SK-N-SH (cell line): ENCODE measurements around the gene ABCC10. TPM values are rescaled to one million over a fixed set of nuclear protein-coding genes. Genes with fewer than 3 reads are reported as not detected.

Source experiments
- CTCF ChIA-PET: fragments of 300-600, 350-600 bp; formaldehyde crosslinking; extraction: SDS; loops from one replicate; lab custom pipeline; 2021; lab: Yijun Ruan, JAX
- POLR2A ChIA-PET: fragments of 350-600 bp; sonication (Branson Sonifier 250); formaldehyde crosslinking; extraction: SDS; loops from one replicate; lab custom pipeline; 2020; ENCODE audit warnings: antibody characterized with exemption, inconsistent platforms; lab: Yijun Ruan, JAX
- DNase-seq: peaks from one replicate; pipeline ENCODE4 v3.0.0; 2012
- H2AFZ ChIP-seq: fragments of 200-600 bp; sonication (generic); 2 replicates; pipeline ENCODE4 v1.8.1; 2016; ENCODE audit warnings: antibody characterized with exemption, mild to moderate bottlenecking, low read depth
- H3F3A ChIP-seq: fragments of 200-600 bp; sonication (generic); replicated peaks from 2 replicates; pipeline ENCODE3; 2016; ENCODE audit warnings: antibody characterized with exemption, mild to moderate bottlenecking; ENCODE audit not compliant: insufficient read depth
- H3K27ac ChIP-seq, 2 experiments: fragments of 200-500 bp in 1 of 2; fragments of 200-600 bp in 1 of 2; sonication (Bioruptor generic) in 1 of 2; sonication (generic), shearing (Covaris generic) in 1 of 2; 2 replicates each; pipeline versions ENCODE4 v1.5.1 to v1.6.1; 2014 to 2016; ENCODE audit warnings: low read depth in 2 of 2, inconsistent platforms in 1 of 2, low read length in 1 of 2, mild to moderate bottlenecking in 1 of 2, mixed read lengths in 1 of 2
- H3K27me3 ChIP-seq: fragments of 200-600 bp; sonication (generic), shearing (Covaris generic); 2 replicates; pipeline ENCODE4 v1.6.1; 2016; ENCODE audit warnings: mixed run types; ENCODE audit not compliant: insufficient read depth
- H3K36me3 ChIP-seq, 2 experiments: fragments of 200-500 bp in 1 of 2; fragments of 200-600 bp in 1 of 2; sonication (Bioruptor generic) in 1 of 2; sonication (generic) in 1 of 2; replicated peaks in 1 of 2; 2 replicates each; pipeline versions ENCODE3 to v1.5.1; 2014 to 2016; ENCODE audit warnings: low read length in 1 of 2, mild to moderate bottlenecking in 1 of 2; ENCODE audit not compliant: insufficient read depth in 2 of 2, control insufficient read depth in 1 of 2
- H3K4me1 ChIP-seq, 2 experiments: fragments of 200-500 bp in 1 of 2; fragments of 200-600 bp in 1 of 2; sonication (Bioruptor generic) in 1 of 2; sonication (generic), shearing (Covaris generic) in 1 of 2; 2 replicates each; pipeline versions ENCODE4 v1.5.1 to v1.6.1; 2014 to 2016; ENCODE audit warnings: low read depth in 1 of 2, low read length in 1 of 2, mixed run types in 1 of 2; ENCODE audit not compliant: insufficient read depth in 2 of 2, control insufficient read depth in 1 of 2
- H3K4me2 ChIP-seq: fragments of 200-600 bp; sonication (generic), shearing (Covaris generic); 2 replicates; pipeline ENCODE4 v1.6.1; 2017; ENCODE audit warnings: mixed run types
- H3K4me3 ChIP-seq, 2 experiments: fragments of 200-500 bp in 1 of 2; fragments of 200-600 bp in 1 of 2; sonication (Bioruptor generic) in 1 of 2; sonication (generic), shearing (Covaris generic) in 1 of 2; 2 replicates each; pipeline versions ENCODE4 v1.5.1 to v1.8.1; 2014 to 2016; ENCODE audit warnings: low read depth in 2 of 2, inconsistent platforms in 1 of 2, low read length in 1 of 2, mild to moderate bottlenecking in 1 of 2, mixed read lengths in 1 of 2, moderate library complexity in 1 of 2
- H3K79me2 ChIP-seq: fragments of 200-600 bp; sonication (generic); 2 replicates; pipeline ENCODE4 v1.8.1; 2017; ENCODE audit warnings: mild to moderate bottlenecking; ENCODE audit not compliant: insufficient read depth
- H3K9ac ChIP-seq: fragments of 200-600 bp; sonication (generic); 2 replicates; pipeline ENCODE4 v1.6.1; 2017; ENCODE audit warnings: mixed run types
- H3K9me2 ChIP-seq: fragments of 200-600 bp; sonication (generic); 2 replicates; pipeline ENCODE4 v1.6.1; 2017; ENCODE audit warnings: mixed run types
- H3K9me3 ChIP-seq: fragments of 200-600 bp; sonication (generic); 2 replicates; pipeline ENCODE4 v1.6.1; 2017; ENCODE audit warnings: mixed run types, mild to moderate bottlenecking, moderate library complexity
- H4K20me1 ChIP-seq: fragments of 200-600 bp; sonication (generic); 2 replicates; pipeline ENCODE4 v1.6.1; 2017; ENCODE audit warnings: mild to moderate bottlenecking, mixed run types; ENCODE audit not compliant: insufficient read depth
- ELF1 ChIP-seq: IDR thresholded peaks from 2 replicates; pipeline ENCODE4 v1.4.0; 2012
- FOXM1 ChIP-seq: IDR thresholded peaks from 2 replicates; pipeline ENCODE4 v1.4.0; 2012; ENCODE audit warnings: low read depth, mild to moderate bottlenecking
- MAX ChIP-seq: IDR thresholded peaks from 2 replicates; pipeline ENCODE4 v1.4.0; 2012; ENCODE audit warnings: low read depth
- RAD21 ChIP-seq: IDR thresholded peaks from 2 replicates; pipeline ENCODE4 v1.6.1; 2012; ENCODE audit warnings: mild to moderate bottlenecking, low read length
- TAF1 ChIP-seq: IDR thresholded peaks from 2 replicates; pipeline ENCODE4 v1.6.1; 2012; ENCODE audit warnings: low read depth, mild to moderate bottlenecking, low read length, moderate library complexity, borderline replicate concordance
- YY1 ChIP-seq: IDR thresholded peaks from 2 replicates; pipeline ENCODE4 v1.4.0; 2012; ENCODE audit warnings: low read depth, mild to moderate bottlenecking
- whole genome bisulfite sequencing: methylation state at CpG from one replicate; pipeline ENCODE4 v1.1.6; 2017; ENCODE audit warnings: low lambda C conversion rate; 5-methylcytosine and 5-hydroxymethylcytosine counted together
- polyA plus RNA-seq, 3 experiments: library from polyadenylated mRNA; depleted of rRNA; stranded (reverse); fragments of >200 nt; gene quantifications; 2 replicates each; pipeline ENCODE4 v1.2.3, GENCODE V29; 2012
- TF ChIP-seq, protein P1 (sequence below): IDR thresholded peaks from 2 replicates; pipeline ENCODE4 v1.4.0; 2012; ENCODE audit warnings: low read depth, borderline replicate concordance

The ABCC10 gene
- polyA plus RNA-seq, 1 of the 3 experiments (the other 2 are of a cell fraction): 28.3 TPM

- Histone ChIP-seq H3K9ac (no peak overlapping the region), H3K9me2 (no peaks in the 10 kb centered on the region), H3K36me3 (peaks cover 7 to 22% of the 10 kb centered on the region in 2 experiments), H4K20me1 (no peaks in the 10 kb centered on the region), H3K79me2 (peaks cover 36% of the 10 kb centered on the region), H3K27me3 (no peaks in the 10 kb centered on the region), H3K27ac (no peak overlapping the region), H3K4me2 (no peak overlapping the region), H3K9me3 (no peaks in the 10 kb centered on the region), H3K4me1 (peaks cover 0 to 23% of the 10 kb centered on the region in 2 experiments; a peak in 2 of 4 replicates), H3K4me3 (no peak overlapping the region), H3F3A (no peaks in the 10 kb centered on the region), H2AFZ (no peak overlapping the region)
- CTCF ChIA-PET: interaction anchor here (0.7 to 1.7 kb wide), 7 partner anchors 11 to 447 kb away, joined by 3 to 8 read pairs (median 4); no protein-coding TSS in a partner anchor
- DNase-seq: no peak
- POLR2A ChIA-PET: no interaction called here
- WGBS: 97% methylated on average over 7 of the region's 19 CpGs
- TF ChIP-seq YY1 (no peak), FOXM1 (no peak)
Observed at GRCh38 chr6:43432009-43432945, 4.9 kb downstream of the ABCC10 start.

GRCh38 chr6:43433148-43433547, 5.8 kb downstream of the ABCC10 start:
- Histone ChIP-seq H4K20me1 (no peaks in the 10 kb centered on the region), H3K36me3 (peaks cover 7 to 26% of the 10 kb centered on the region in 2 experiments), H3K79me2 (peaks cover 34% of the 10 kb centered on the region), H3K4me2 (no peak overlapping the region), H2AFZ (no peak overlapping the region), H3K9me2 (no peaks in the 10 kb centered on the region), H3K4me1 (peaks cover 0 to 23% of the 10 kb centered on the region in 2 experiments; a peak in 2 of 4 replicates), H3F3A (no peaks in the 10 kb centered on the region), H3K27ac (no peak overlapping the region), H3K4me3 (no peak overlapping the region), H3K9ac (no peak overlapping the region), H3K27me3 (no peaks in the 10 kb centered on the region), H3K9me3 (no peaks in the 10 kb centered on the region)
- ChIA-PET CTCF (interaction anchor here (1.0 to 2.1 kb wide), 6 partner anchors 11 to 74 kb away, joined by 3 to 8 read pairs (median 4); no protein-coding TSS in a partner anchor), POLR2A (interaction anchor here (1.2 kb wide), 1 partner anchor 74 kb away, joined by 3 read pairs; no protein-coding TSS in a partner anchor)
- no peak for TF ChIP-seq MAX
- TF ChIP-seq RAD21: no peak
- TF ChIP-seq TAF1: no peak
- no peak for TF ChIP-seq FOXM1
- TF ChIP-seq, protein P1, sequence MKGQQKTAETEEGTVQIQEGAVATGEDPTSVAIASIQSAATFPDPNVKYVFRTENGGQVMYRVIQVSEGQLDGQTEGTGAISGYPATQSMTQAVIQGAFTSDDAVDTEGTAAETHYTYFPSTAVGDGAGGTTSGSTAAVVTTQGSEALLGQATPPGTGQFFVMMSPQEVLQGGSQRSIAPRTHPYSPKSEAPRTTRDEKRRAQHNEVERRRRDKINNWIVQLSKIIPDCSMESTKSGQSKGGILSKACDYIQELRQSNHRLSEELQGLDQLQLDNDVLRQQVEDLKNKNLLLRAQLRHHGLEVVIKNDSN: no peak
- no peak for TF ChIP-seq ELF1
- DNase-seq: no peak
- WGBS: no CpG with 5 or more reads among the region's 8 CpGs
